NCI-H2107 (cell line): Measurements from ENCODE around the gene NCK2.
"Not testable (repeated sequence)": the region's sequence is repeated elsewhere in the genome, so short reads cannot be mapped to it uniquely, and the experiment has no call there.

Experiments used
- DNase-seq: peaks from one replicate; lab custom pipeline; 2025; lab: John Stamatoyannopoulos, UW

The NCK2 gene

DNA sequence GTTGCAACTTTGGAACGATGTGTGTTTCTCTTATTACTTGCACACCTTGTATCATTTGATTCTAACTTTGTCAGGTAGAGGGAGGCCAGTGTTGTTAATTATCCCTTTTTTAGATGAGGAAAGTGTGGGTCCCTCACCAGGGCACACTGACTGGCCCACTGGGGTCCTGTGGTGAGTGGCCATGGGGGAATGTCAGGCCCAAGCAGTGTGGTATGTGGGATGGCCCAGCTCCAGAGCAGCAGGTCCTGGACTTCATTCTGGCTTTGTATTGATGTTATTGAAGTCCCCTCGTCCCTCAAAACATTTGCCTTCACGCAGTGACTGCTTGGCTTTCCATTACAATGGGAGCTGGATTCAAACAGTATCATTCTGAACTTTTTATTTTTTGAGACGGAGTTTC, 11.7 kb downstream of the NCK2 start:
- DNase-seq, result no peak

GRCh38 chr2:105756865-105757264, 12.2 kb downstream of the NCK2 start:
- DNase-seq, result not testable (repeated sequence)

GRCh38 chr2:105757433-105757832, 12.7 kb downstream of the NCK2 start:
- DNase-seq, result no peak

- DNase-seq, result no peak
Measured at GRCh38 chr2:105760191-105760590, 15.5 kb downstream of the NCK2 start.

- no peak for DNase-seq
Measured at GRCh38 chr2:105760639-105761337, 16.1 kb downstream of the NCK2 start.

DNA sequence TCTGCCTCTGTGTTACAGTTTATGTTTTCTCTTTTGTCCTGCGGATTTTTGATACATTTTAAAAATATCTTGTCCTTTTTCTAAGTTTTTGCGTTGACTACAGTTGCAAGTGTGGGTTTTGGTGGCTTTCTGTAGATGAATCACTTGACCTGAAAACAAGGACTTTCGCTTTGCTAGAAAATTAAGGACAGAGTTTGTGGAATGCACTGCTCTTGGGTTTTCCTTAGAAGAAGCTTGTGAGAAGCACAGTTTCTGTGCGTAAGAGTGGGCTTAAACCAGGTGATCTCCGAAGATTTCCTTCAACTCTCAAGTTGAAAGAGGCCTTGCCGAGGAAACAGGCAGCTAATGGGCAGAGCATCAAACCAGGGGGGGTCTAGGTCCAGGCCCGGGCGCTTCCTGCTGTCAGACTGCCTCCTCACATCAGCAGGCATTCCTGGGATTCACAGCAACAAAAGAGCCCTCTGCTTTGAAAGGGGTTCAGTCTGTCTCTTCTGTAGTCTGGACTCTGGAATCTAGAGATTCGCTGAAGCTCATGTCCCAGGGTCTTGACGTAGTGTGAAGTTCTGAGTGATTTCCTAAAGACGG, 17.3 kb downstream of the NCK2 start:
- no peak for DNase-seq

DNA sequence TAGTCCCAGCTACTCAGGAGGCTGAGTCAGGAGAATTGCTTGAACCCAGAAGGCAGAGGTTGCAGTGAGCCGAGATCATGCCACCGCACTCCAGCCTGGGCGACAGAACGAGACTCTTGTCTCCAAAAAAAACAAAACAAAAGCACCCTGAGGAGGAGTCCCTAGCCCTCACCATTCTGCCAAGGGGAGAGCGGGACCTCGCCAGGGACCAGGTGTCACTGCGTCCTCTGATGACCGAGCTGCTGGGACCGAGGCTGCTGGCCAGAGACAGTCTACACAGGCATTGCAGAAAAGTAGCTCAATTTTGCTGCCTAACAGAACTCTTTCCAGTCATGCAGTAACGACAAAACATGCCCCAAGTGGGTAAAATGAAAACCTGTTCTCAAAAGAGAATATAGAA, 18.4 kb downstream of the NCK2 start:
- DNase-seq, result no peak

DNA sequence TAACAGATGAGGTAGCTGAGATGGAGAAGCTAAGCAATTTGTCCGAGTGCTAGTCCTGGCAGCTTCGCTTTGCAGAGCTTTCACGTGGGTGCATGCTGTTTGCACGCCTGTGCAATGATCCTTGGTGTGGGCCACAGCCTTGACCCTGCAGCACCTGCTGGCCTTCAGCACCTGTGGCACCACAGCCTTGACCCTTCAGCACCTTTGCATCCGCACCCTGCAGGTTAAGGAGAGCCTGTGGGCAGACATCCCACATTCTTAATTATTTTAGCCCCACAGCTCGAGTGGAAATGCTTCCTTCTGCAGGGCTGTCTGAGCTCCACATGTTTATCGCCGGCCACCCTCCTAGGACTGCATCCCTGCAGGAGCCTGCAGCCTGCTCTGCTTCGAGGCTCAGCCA, 19.3 kb downstream of the NCK2 start:
- DNase-seq, result no peak

- DNase-seq, result no peak
Measured at GRCh38 chr2:105765415-105766299, 20.9 kb downstream of the NCK2 start.

- DNase-seq, result no peak
Measured at GRCh38 chr2:105766300-105766866, 21.7 kb downstream of the NCK2 start.

- no peak for DNase-seq
Measured at GRCh38 chr2:105768176-105768575, 23.5 kb downstream of the NCK2 start.

DNA sequence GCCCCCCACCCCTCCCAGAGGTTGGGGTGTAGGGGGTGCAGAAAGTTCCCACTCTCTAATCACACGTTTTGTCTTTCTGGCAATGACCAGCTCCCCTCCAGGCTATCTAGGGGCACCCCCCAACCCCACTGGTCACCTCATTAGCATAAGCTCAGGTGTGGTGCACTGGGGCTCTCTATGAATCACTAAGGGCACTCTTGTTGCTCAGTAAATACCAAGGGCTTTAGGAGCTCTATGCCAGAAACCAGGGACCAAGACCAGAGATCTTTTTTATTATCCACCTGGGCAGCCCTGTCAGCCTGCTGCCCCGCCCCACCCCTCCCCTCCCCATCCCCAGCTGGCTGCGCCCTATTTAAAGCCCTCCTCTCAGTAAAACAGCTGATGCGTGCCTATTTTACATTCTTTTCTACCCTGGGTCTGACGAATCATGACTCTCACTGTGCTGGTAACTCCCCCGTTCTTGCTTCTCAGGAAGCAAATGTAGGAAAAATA, 24.3 kb downstream of the NCK2 start:
- DNase-seq, result no peak

DNA sequence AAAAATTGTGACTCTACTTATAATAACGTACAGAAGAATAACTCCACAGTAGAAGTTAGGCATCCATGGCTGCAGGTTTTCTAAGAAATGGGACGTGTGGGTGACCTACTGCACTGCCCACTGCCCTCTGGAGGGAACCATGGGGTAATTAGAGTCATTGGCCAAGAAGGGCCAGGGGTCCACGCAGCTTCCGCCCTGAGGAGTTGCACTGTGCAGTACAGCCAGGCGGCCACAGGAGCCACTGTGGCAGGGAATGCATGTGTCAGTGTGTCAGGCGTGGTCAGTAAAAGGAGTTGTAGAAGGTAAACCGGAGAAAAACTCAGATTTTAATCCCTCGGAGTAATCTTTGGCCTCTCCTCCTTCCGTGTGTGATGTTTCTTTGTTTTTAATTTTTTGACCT, 24.8 kb downstream of the NCK2 start:
- DNase-seq, result no peak

DNA sequence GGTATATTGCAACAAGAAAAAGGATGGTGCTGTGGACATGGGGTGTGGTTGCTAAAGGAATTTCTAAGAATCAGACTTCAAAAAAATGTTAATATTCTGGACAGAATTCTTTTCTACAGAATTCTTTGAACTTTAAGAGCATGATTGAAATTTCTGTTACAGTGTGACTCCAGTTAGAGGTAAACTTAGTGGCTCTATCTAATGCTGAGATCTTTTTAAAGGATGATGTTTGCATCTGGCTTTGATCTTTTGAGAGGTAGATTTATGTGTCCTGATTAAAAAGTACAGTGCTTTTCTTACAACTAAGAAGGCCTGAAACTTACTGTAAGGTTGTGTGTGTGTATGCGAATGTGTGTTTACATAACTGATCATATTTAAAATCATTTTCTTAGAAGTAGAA, 25.4 kb downstream of the NCK2 start:
- DNase-seq, result no peak

DNA sequence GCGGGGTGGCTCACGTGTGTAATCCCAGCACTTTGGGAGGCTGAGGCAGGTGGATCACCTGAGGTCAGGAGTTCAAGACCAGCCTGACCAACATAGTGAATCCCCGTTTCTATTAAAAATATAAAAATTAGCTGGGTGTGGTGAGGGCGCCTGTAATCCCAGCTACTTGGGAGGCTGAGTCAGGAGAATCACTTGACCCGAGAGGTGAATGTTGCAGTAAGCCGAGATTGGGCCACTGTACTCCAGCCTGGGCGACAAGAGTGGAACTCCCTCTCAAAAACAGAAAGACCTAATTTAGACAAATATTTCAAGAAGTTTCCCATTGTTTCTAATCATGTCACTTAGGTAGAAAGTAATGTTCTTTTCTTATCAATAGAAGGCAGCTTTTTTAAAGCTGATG, 26.6 kb downstream of the NCK2 start:
- not testable (repeated sequence) for DNase-seq

DNA sequence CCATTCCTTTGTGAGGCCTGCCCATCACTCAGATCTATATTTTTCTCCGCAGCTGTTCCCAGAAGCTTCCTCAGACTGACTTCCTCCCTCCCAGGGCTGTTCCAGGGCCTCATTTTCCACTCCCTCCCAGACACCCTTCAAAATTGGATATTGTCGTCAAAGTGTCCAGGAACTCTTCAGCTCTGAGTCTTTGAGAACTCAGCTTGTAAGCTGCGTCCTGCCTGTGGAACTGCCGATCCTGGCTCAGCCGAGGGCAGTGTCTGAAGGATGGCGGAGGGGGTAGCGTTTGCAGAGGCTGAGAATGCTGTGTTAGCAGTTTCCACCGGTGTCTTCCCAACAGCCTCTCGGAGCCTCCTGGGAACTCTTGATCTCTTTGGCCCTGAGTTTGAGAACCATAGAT, 27.1 kb downstream of the NCK2 start:
- no peak for DNase-seq

DNA sequence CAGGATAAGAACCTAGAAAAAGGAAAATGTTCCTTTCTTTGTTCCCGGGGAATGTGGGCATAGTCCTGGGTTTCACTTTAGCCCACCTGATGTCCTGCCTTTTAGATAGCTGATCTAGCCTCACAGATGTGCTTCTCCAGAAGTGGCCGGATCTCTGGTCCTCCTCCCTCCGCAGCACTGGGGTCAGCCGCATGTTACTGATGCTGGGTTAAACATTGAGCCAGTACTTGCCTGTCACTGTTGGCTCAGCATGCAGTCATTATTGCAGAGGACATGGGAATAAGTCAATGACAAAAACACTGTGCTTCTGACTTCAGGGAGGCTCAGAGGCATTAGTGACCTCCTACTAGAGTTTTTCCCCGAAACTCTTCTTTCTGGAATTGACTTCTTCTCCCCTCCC, 27.6 kb downstream of the NCK2 start:
- no peak for DNase-seq

- DNase-seq, result peak; percentile 19
Measured at GRCh38 chr2:105773568-105773967, 28.9 kb downstream of the NCK2 start.

GRCh38 chr2:105774781-105775337, 30.1 kb downstream of the NCK2 start:
- no peak for DNase-seq

GRCh38 chr2:105775809-105776559, 31.3 kb downstream of the NCK2 start:
- no peak for DNase-seq

DNA sequence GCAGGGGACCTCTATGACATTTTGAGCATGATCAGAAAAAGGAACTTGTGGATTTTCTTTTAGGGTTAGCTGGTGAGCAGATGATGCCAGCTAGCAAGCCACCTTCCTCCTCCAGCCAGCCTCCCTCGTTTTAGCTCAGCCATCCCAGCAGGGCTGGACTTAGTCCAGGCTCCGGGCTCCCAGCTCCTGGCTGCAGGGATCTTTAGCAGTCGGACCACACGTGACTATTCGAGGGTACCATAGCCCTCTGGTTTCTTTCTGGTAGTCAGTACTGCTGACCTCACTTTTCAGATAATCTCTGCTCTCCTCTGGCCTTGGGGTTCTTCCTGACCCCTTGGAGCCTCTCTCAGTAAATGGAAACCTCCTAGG, 31.8 kb downstream of the NCK2 start:
- no peak for DNase-seq
